ENCODE data around the gene SH3RF1.

GRCh38 chr4:169250796-169251195, 20.0 kb downstream of the SH3RF1 start:
- TF ChIP-seq CTCF (IDR thresholded peaks at IDR 0.05 in 2 of 3, conservative IDR thresholded peaks at IDR 0.05 in 1 of 3; ENCODE audit: control insufficient read depth in 2 of 3, extremely low read depth in 1 of 3, insufficient read depth in 1 of 3, low read depth in 3 of 3, low read length in 3 of 3), result no peak
- no peak for TF ChIP-seq IKZF1 (conservative IDR thresholded peaks at IDR 0.05)
- TF ChIP-seq NR2C2 (IDR thresholded peaks at IDR 0.05; ENCODE audit: borderline replicate concordance, control insufficient read depth, insufficient read length, low read depth), result no peak
- no peak for TF ChIP-seq FOXM1 (IDR thresholded peaks at IDR 0.05; ENCODE audit: low read depth, low read length)
- TF ChIP-seq MTA3 (IDR thresholded peaks at IDR 0.05; ENCODE audit: borderline replicate concordance, low read length), result no peak
- no peak for TF ChIP-seq E2F8 (IDR thresholded peaks at IDR 0.05; ENCODE audit: low read depth, partially characterized antibody)
- TF ChIP-seq RFX5 (IDR thresholded peaks at IDR 0.05; ENCODE audit: low read depth, low read length), result no peak
- TF ChIP-seq ZBTB40 (IDR thresholded peaks at IDR 0.05; ENCODE audit: borderline replicate concordance), result no peak
- TF ChIP-seq CREB1 (IDR thresholded peaks at IDR 0.05; ENCODE audit: low read depth), result no peak
- no peak for TF ChIP-seq POLR2AphosphoS5 (IDR thresholded peaks at IDR 0.05; ENCODE audit: low read length)

All from GM12878 (cell line).